ENCODE results near the gene PITPNC1. TPM values are rescaled to one million over a fixed set of nuclear protein-coding genes. Genes with fewer than 3 reads are reported as not detected.
"Not testable (repeated sequence)": the region's sequence is repeated elsewhere in the genome, so short reads cannot be mapped to it uniquely, and the experiment has no call there.

PITPNC1 gene
- polyA plus RNA-seq, 4 donors: 20.0 to 23.7 (median 20.5) TPM

GRCh38 chr17:67503184-67503583 lies 126.1 kb downstream of the PITPNC1 start:
- no peak for DNase-seq (ENCODE audit: low read depth in 4 of 4, low spot score in 2 of 4)

- no peak for DNase-seq (ENCODE audit: low read depth in 4 of 4, low spot score in 2 of 4)
Measured at GRCh38 chr17:67503739-67504138, 126.7 kb downstream of the PITPNC1 start.

- no peak for DNase-seq (ENCODE audit: low read depth in 4 of 4, low spot score in 2 of 4)
Measured at GRCh38 chr17:67504182-67504581, 127.1 kb downstream of the PITPNC1 start.

GRCh38 chr17:67506966-67507365 lies 129.9 kb downstream of the PITPNC1 start:
- no peak for DNase-seq (ENCODE audit: low read depth in 4 of 4, low spot score in 2 of 4)

- DNase-seq (ENCODE audit: low read depth in 4 of 4, low spot score in 2 of 4): no peak
Measured at GRCh38 chr17:67509390-67510287, 132.6 kb downstream of the PITPNC1 start.

- DNase-seq (ENCODE audit: low read depth in 4 of 4, low spot score in 2 of 4): no peak
Measured at GRCh38 chr17:67511012-67511411, 133.9 kb downstream of the PITPNC1 start.

- no peak for DNase-seq (ENCODE audit: low read depth in 4 of 4, low spot score in 2 of 4)
Measured at GRCh38 chr17:67511804-67512203, 134.7 kb downstream of the PITPNC1 start.

- no peak for DNase-seq (ENCODE audit: low read depth in 4 of 4, low spot score in 2 of 4)
Measured at GRCh38 chr17:67514998-67515397, 137.9 kb downstream of the PITPNC1 start.

GRCh38 chr17:67515490-67516083 lies 138.5 kb downstream of the PITPNC1 start:
- DNase-seq (ENCODE audit: low read depth in 4 of 4, low spot score in 2 of 4): no peak

GRCh38 chr17:67516571-67516970 lies 139.5 kb downstream of the PITPNC1 start:
- DNase-seq (ENCODE audit: low read depth in 4 of 4, low spot score in 2 of 4): not testable (repeated sequence)

- DNase-seq (ENCODE audit: low read depth in 4 of 4, low spot score in 2 of 4): no peak
Measured at GRCh38 chr17:67517325-67517724, 140.2 kb downstream of the PITPNC1 start.

GRCh38 chr17:67518876-67519275 lies 141.8 kb downstream of the PITPNC1 start:
- DNase-seq (ENCODE audit: low read depth in 4 of 4, low spot score in 2 of 4): no peak

GRCh38 chr17:67519801-67520251 lies 142.7 kb downstream of the PITPNC1 start:
- no peak for DNase-seq (ENCODE audit: low read depth in 4 of 4, low spot score in 2 of 4)

GRCh38 chr17:67520252-67520906 lies 143.3 kb downstream of the PITPNC1 start:
- peak in 3 of 4 donors; percentile 52 to 60 (median 56) for DNase-seq (ENCODE audit: low read depth in 4 of 4, low spot score in 2 of 4)

GRCh38 chr17:67520916-67521774 lies 144.1 kb downstream of the PITPNC1 start:
- DNase-seq (ENCODE audit: low read depth in 4 of 4, low spot score in 2 of 4): no peak

GRCh38 chr17:67521775-67522069 lies 144.6 kb downstream of the PITPNC1 start:
- DNase-seq (ENCODE audit: low read depth in 4 of 4, low spot score in 2 of 4): no peak

GRCh38 chr17:67523101-67523500 lies 146.0 kb downstream of the PITPNC1 start:
- DNase-seq (ENCODE audit: low read depth in 4 of 4, low spot score in 2 of 4): no peak

GRCh38 chr17:67525239-67526135 lies 148.4 kb downstream of the PITPNC1 start:
- DNase-seq (ENCODE audit: low read depth in 4 of 4, low spot score in 2 of 4): no peak

GRCh38 chr17:67526700-67527099 lies 149.6 kb downstream of the PITPNC1 start:
- DNase-seq (ENCODE audit: low read depth in 4 of 4, low spot score in 2 of 4): no peak

Measured in left renal cortex interstitium (tissue), 4 donors.